GM23338 (cell line): ENCODE data around the gene WBP11. TPM values are rescaled to one million over a fixed set of nuclear protein-coding genes. Genes with fewer than 3 reads are reported as not detected.

Experiments
- ATAC-seq: fragments of 200-7000 bp; cut with Tn5 transposase; 3 replicates; pipeline ENCODE4 v1.9.1; 2020
- DNase-seq: peaks from one replicate; pipeline ENCODE4 v3.0.0-alpha.2; 2015; ENCODE audit warnings: low spot score
- H2AFZ ChIP-seq: fragments of 200-600 bp; sonication (generic); 2 replicates; pipeline ENCODE4 v1.8.0; 2016; ENCODE audit warnings: antibody characterized with exemption, mild to moderate bottlenecking, moderate library complexity
- H3F3A ChIP-seq: fragments of 200-600 bp; sonication (generic); replicated peaks from 2 replicates; pipeline ENCODE4 v1.8.0; 2017; ENCODE audit warnings: antibody characterized with exemption, mixed run types, low read depth
- H3K27ac ChIP-seq: fragments of 200-600 bp; sonication (generic); 2 replicates; pipeline ENCODE4 v1.6.1; 2016; ENCODE audit warnings: low read depth
- H3K27me3 ChIP-seq: fragments of 200-600 bp; sonication (generic); 2 replicates; pipeline ENCODE4 v1.8.0; 2016; ENCODE audit warnings: mild to moderate bottlenecking, mixed run types, moderate library complexity; ENCODE audit not compliant: insufficient read depth
- H3K36me3 ChIP-seq: fragments of 200-600 bp; sonication (generic); 2 replicates; pipeline ENCODE4 v1.8.0; 2016; ENCODE audit warnings: mild to moderate bottlenecking; ENCODE audit not compliant: insufficient read depth
- H3K4me1 ChIP-seq: fragments of 200-600 bp; sonication (generic); 2 replicates; pipeline ENCODE4 v1.8.0; 2016; ENCODE audit warnings: mild to moderate bottlenecking, moderate library complexity; ENCODE audit not compliant: insufficient read depth
- H3K4me2 ChIP-seq: fragments of 200-600 bp; sonication (generic); 2 replicates; pipeline ENCODE4 v1.7.1; 2017; ENCODE audit warnings: mixed run types
- H3K4me3 ChIP-seq: fragments of 200-600 bp; sonication (generic); 2 replicates; pipeline ENCODE4 v1.6.1; 2016; ENCODE audit warnings: mixed run types
- H3K79me2 ChIP-seq: fragments of 200-600 bp; sonication (generic); replicated peaks from 2 replicates; pipeline ENCODE4 v1.8.0; 2017; ENCODE audit warnings: mild to moderate bottlenecking; ENCODE audit not compliant: insufficient read depth
- H3K9me2 ChIP-seq: fragments of 200-600 bp; sonication (generic); 2 replicates; pipeline ENCODE4 v1.8.0; 2017; ENCODE audit not compliant: insufficient read depth
- H4K20me1 ChIP-seq: fragments of 200-600 bp; sonication (generic); replicated peaks from 2 replicates; pipeline ENCODE4 v1.8.0; 2017; ENCODE audit warnings: mild to moderate bottlenecking; ENCODE audit not compliant: insufficient read depth
- H3K27ac Mint-ChIP-seq: 2 replicates; pipeline ENCODE4 v1.8.0; 2020; ENCODE audit warnings: inconsistent platforms, mild to moderate bottlenecking, moderate library complexity, mixed read lengths
- H3K27me3 Mint-ChIP-seq: 3 replicates; pipeline ENCODE4 v1.8.0; 2022; ENCODE audit warnings: low read depth, mild to moderate bottlenecking, moderate library complexity, mixed read lengths, inconsistent platforms; ENCODE audit not compliant: insufficient read depth, poor library complexity
- H3K36me3 Mint-ChIP-seq: 3 replicates; pipeline ENCODE4 v1.8.0; 2021; ENCODE audit warnings: low read depth, mild to moderate bottlenecking, inconsistent platforms, moderate library complexity, mixed read lengths
- H3K4me1 Mint-ChIP-seq: 3 replicates; pipeline ENCODE4 v1.8.0; 2020; ENCODE audit warnings: mild to moderate bottlenecking, inconsistent platforms, mixed read lengths
- H3K4me3 Mint-ChIP-seq: 3 replicates; pipeline ENCODE4 v1.8.0; 2021; ENCODE audit warnings: moderate library complexity, mild to moderate bottlenecking, inconsistent platforms, mixed read lengths
- H3K9me3 Mint-ChIP-seq: 3 replicates; pipeline ENCODE4 v1.8.0; 2020; ENCODE audit warnings: moderate library complexity, mild to moderate bottlenecking, inconsistent platforms, mixed read lengths
- CTCF ChIP-seq, 2 experiments: fragments of 200-600 bp in 1 of 2; sonication (generic) in 1 of 2; conservative IDR thresholded peaks; 2 replicates each; pipeline versions ENCODE4 v1.5.1 to v1.6.1; 2016 to 2017; ENCODE audit warnings: antibody characterized with exemption in 2 of 2, low read depth in 2 of 2, mild to moderate bottlenecking in 2 of 2, moderate library complexity in 1 of 2
- ETS1 ChIP-seq: IDR thresholded peaks from 2 replicates; pipeline ENCODE4 v1.6.1; 2016; ENCODE audit warnings: antibody characterized with exemption
- EZH2 ChIP-seq: fragments of 200-600 bp; sonication (generic); IDR thresholded peaks from one replicate; pipeline ENCODE4 v1.8.0; 2017; ENCODE audit warnings: antibody characterized with exemption, mild to moderate bottlenecking, low read depth; ENCODE audit not compliant: unreplicated experiment
- EZH2phosphoT487 ChIP-seq: fragments of 200-600 bp; sonication (generic); IDR thresholded peaks from one replicate; pipeline ENCODE4 v1.8.1; 2018; ENCODE audit warnings: antibody characterized with exemption; ENCODE audit not compliant: unreplicated experiment
- JUNB ChIP-seq: IDR thresholded peaks from one replicate; pipeline ENCODE4 v1.6.1; 2016; ENCODE audit warnings: antibody characterized with exemption; ENCODE audit not compliant: unreplicated experiment
- NANOG ChIP-seq: IDR thresholded peaks from 2 replicates; pipeline ENCODE4 v1.6.1; 2016; ENCODE audit warnings: antibody characterized with exemption, borderline replicate concordance
- POLR2AphosphoS5 ChIP-seq: IDR thresholded peaks from 2 replicates; pipeline ENCODE4 v1.6.1; 2016; ENCODE audit warnings: antibody characterized with exemption, low read depth
- REST ChIP-seq: IDR thresholded peaks from one replicate; pipeline ENCODE4 v1.6.1; 2018; ENCODE audit warnings: antibody characterized with exemption; ENCODE audit not compliant: unreplicated experiment
- STAT1 ChIP-seq: IDR thresholded peaks from one replicate; pipeline ENCODE4 v1.6.1; 2016; ENCODE audit warnings: antibody characterized with exemption; ENCODE audit not compliant: unreplicated experiment
- ZNF114 ChIP-seq: fragments of 250-450 bp; sonication (Bioruptor Pico); IDR thresholded peaks from 2 replicates; pipeline ENCODE4 v1.5.0; 2020; ENCODE audit warnings: mild to moderate bottlenecking, moderate library complexity
- ZNF331 ChIP-seq: fragments of 250-450 bp; sonication (Bioruptor Pico); IDR thresholded peaks from 2 replicates; pipeline ENCODE4 v1.5.0; 2020; ENCODE audit warnings: low read depth, mild to moderate bottlenecking, moderate library complexity
- polyA plus RNA-seq: library from polyadenylated mRNA; unstranded; fragments of >200 nt; fragmentation: Nextera tagmentation; extraction: Ambion mirVana; gene quantifications from 2 replicates; pipeline ENCODE4 v1.2.1, GENCODE V29; 2016
- total RNA-seq: library from RNA; depleted of rRNA; stranded (reverse); fragments of >200 nt; shearing (Covaris generic); gene quantifications from 2 replicates; pipeline ENCODE4 v1.2.3, GENCODE V29; 2014

Gene WBP11
- total and polyA plus RNA-seq, 2 experiments from 2014 or later = 57.1 to 148 TPM

- no peak for DNase-seq
- no peak overlapping the region for H3K4me3 Mint-ChIP-seq
- Histone ChIP-seq H4K20me1 (no peaks in the 10 kb centered on the region), H3K27ac (no peak overlapping the region), H3K4me2 (no peak overlapping the region), H3F3A (no peaks in the 10 kb centered on the region), H3K36me3 (no peaks in the 10 kb centered on the region), H2AFZ (no peak overlapping the region), H3K27me3 (no peaks in the 10 kb centered on the region), H3K4me3 (no peak overlapping the region), H3K4me1 (no peaks in the 10 kb centered on the region), H3K9me2 (no peaks in the 10 kb centered on the region), H3K79me2 (no peaks in the 10 kb centered on the region)
- H3K9me3 Mint-ChIP-seq = peaks cover 9% of the 10 kb centered on the region; the same call in 1 of the 3 replicates
- peaks cover 2% of the 10 kb centered on the region; the same call in 1 of the 3 replicates for H3K36me3 Mint-ChIP-seq
- no peak for ATAC-seq
- no peaks in the 10 kb centered on the region for H3K27me3 Mint-ChIP-seq
- peaks cover 3% of the 10 kb centered on the region; the same call in 1 of the 3 replicates for H3K4me1 Mint-ChIP-seq
- H3K27ac Mint-ChIP-seq = no peak overlapping the region
- TF ChIP-seq STAT1 = no peak
- TF ChIP-seq ZNF114 (CRISPR knock-in tag) = no peak
- TF ChIP-seq JUNB = no peak
- TF ChIP-seq EZH2phosphoT487 = no peak
- no peak for TF ChIP-seq REST
These were observed 33.3 kb upstream of the WBP11 start for GRCh38 chr12:14836336-14837210.

GRCh38 chr12:14834509-14834908, 31.2 kb upstream of the WBP11 start:
- H3K4me3 ChIP-seq = no peak overlapping the region
- no peaks in the 10 kb centered on the region for H3K79me2 ChIP-seq
- no peaks in the 10 kb centered on the region for H3K27me3 ChIP-seq
- H3K36me3 ChIP-seq = no peaks in the 10 kb centered on the region
- H3K9me2 ChIP-seq = no peaks in the 10 kb centered on the region
- no peaks in the 10 kb centered on the region for H3F3A ChIP-seq
- H2AFZ ChIP-seq = no peak overlapping the region
- no peaks in the 10 kb centered on the region for H4K20me1 ChIP-seq
- no peak for TF ChIP-seq POLR2AphosphoS5
- TF ChIP-seq ETS1 = no peak
- TF ChIP-seq NANOG = no peak
- no peak for TF ChIP-seq ZNF114 (CRISPR knock-in tag)
- no peak for TF ChIP-seq ZNF331 (CRISPR knock-in tag)
- no peak for TF ChIP-seq STAT1
- TF ChIP-seq CTCF (conservative IDR thresholded peaks at IDR 0.05; ENCODE audit: low read depth in 2 of 2) = no peak
- no peak for TF ChIP-seq EZH2
- TF ChIP-seq JUNB = no peak
- H3K9me3 Mint-ChIP-seq = peaks cover 4% of the 10 kb centered on the region; the same call in 1 of the 3 replicates
- H3K4me3 Mint-ChIP-seq = no peak overlapping the region
- H3K4me1 ChIP-seq = no peaks in the 10 kb centered on the region
- peaks cover 2% of the 10 kb centered on the region; the same call in 1 of the 3 replicates for H3K36me3 Mint-ChIP-seq
- H3K27ac Mint-ChIP-seq = no peak overlapping the region
- H3K4me2 ChIP-seq = no peak overlapping the region
- DNase-seq = no peak
- no peaks in the 10 kb centered on the region for H3K27me3 Mint-ChIP-seq
- peaks cover 3% of the 10 kb centered on the region; the same call in 1 of the 3 replicates for H3K4me1 Mint-ChIP-seq
- no peak for ATAC-seq
- H3K27ac ChIP-seq = no peak overlapping the region
